HG03469 (cell line): ENCODE measurements around the gene MTHFD1L.

ENCODE experiments used
- ATAC-seq: cut with Tn5 transposase; IDR thresholded peaks from one replicate; pipeline ENCODE4 v1.9.1; 2021; ENCODE audit warnings: mild to moderate bottlenecking, moderate library complexity, moderate number of reproducible peaks; ENCODE audit not compliant: unreplicated experiment

MTHFD1L gene

GRCh38 chr6:150897400-150897943 is 32.0 kb downstream of the MTHFD1L start:
- no peak for ATAC-seq

- ATAC-seq = no peak
These were observed 33.1 kb downstream of the MTHFD1L start for GRCh38 chr6:150898399-150899170.

GRCh38 chr6:150899231-150899630 is 33.7 kb downstream of the MTHFD1L start:
- no peak for ATAC-seq

- no peak for ATAC-seq
These were observed 34.5 kb downstream of the MTHFD1L start for GRCh38 chr6:150900049-150900448.

GRCh38 chr6:150902142-150902776 is 36.8 kb downstream of the MTHFD1L start:
- ATAC-seq = no peak

GRCh38 chr6:150905769-150906168 is 40.3 kb downstream of the MTHFD1L start:
- no peak for ATAC-seq

- no peak for ATAC-seq
These were observed 41.3 kb downstream of the MTHFD1L start for GRCh38 chr6:150906641-150907326.

GRCh38 chr6:150907383-150907782 is 41.9 kb downstream of the MTHFD1L start:
- ATAC-seq = no peak

GRCh38 chr6:150908901-150909300 is 43.4 kb downstream of the MTHFD1L start:
- ATAC-seq = no peak

- no peak for ATAC-seq
These were observed 45.1 kb downstream of the MTHFD1L start for GRCh38 chr6:150910561-150910960.

GRCh38 chr6:150914372-150914771 is 48.9 kb downstream of the MTHFD1L start:
- no peak for ATAC-seq

- ATAC-seq = no peak
These were observed 49.8 kb downstream of the MTHFD1L start for GRCh38 chr6:150915131-150915879.

- no peak for ATAC-seq
These were observed 50.4 kb downstream of the MTHFD1L start for GRCh38 chr6:150915880-150916265.

- no peak for ATAC-seq
These were observed 54.4 kb downstream of the MTHFD1L start for GRCh38 chr6:150919938-150920337.

- ATAC-seq = no peak
These were observed 56.6 kb downstream of the MTHFD1L start for GRCh38 chr6:150922137-150922536.

GRCh38 chr6:150924808-150925589 is 59.5 kb downstream of the MTHFD1L start:
- no peak for ATAC-seq

GRCh38 chr6:150925590-150925928 is 60.1 kb downstream of the MTHFD1L start:
- no peak for ATAC-seq

- ATAC-seq = no peak
These were observed 60.5 kb downstream of the MTHFD1L start for GRCh38 chr6:150925976-150926375.

GRCh38 chr6:150928882-150929281 is 63.4 kb downstream of the MTHFD1L start:
- no peak for ATAC-seq

- no peak for ATAC-seq
These were observed 63.9 kb downstream of the MTHFD1L start for GRCh38 chr6:150929416-150929815.
